Renal cortical epithelial cell (primary cell): Measurements from ENCODE around the gene REEP6. TPM values are rescaled to one million over a fixed set of nuclear protein-coding genes. Genes with fewer than 3 reads are reported as not detected.

Experiments
- DNase-seq: peaks from one replicate; pipeline ENCODE4 v3.0.0-alpha.2; 2011; ENCODE audit warnings: low read depth
- total RNA-seq: library from RNA; depleted of rRNA; stranded (reverse); fragments of >200 nt; gene quantifications from 2 replicates; pipeline ENCODE4 v1.2.3, GENCODE V29; 2014

The REEP6 gene
- total RNA-seq, 1 donor from 2014 or later = 8.7 TPM

- no peak for DNase-seq
Observed at GRCh38 chr19:1456121-1456900, 34.7 kb upstream of the REEP6 start.

GRCh38 chr19:1457031-1457739, 33.8 kb upstream of the REEP6 start:
- no peak for DNase-seq

- DNase-seq = no peak
Observed at GRCh38 chr19:1457892-1458291, 33.1 kb upstream of the REEP6 start.

DNA sequence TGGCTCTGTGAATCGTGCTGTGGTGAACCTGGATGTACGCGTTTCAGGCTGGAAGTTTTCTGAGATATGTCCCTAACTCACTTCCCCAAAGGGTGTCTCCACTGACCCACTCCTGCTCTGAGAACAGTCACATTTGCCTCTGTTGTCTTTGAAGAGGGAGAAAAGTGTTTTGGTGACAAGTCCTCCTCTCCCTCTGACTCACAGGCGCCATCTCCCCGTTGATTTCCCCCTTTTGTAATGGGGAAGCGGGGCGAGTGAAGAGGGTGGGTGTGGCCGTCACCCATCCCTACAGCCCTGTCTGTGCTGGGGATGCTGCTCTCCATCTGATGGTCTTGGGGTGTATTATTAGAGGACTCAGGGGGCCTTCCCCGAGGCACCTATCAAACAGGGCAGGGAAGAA, 31.5 kb upstream of the REEP6 start:
- no peak for DNase-seq

- DNase-seq = no peak
Observed at GRCh38 chr19:1460033-1460995, 30.7 kb upstream of the REEP6 start.

- DNase-seq = no peak
Observed at GRCh38 chr19:1461862-1462261, 29.1 kb upstream of the REEP6 start.

- peak; percentile 19 for DNase-seq
Observed at GRCh38 chr19:1465191-1466016, 25.6 kb upstream of the REEP6 start.

DNA sequence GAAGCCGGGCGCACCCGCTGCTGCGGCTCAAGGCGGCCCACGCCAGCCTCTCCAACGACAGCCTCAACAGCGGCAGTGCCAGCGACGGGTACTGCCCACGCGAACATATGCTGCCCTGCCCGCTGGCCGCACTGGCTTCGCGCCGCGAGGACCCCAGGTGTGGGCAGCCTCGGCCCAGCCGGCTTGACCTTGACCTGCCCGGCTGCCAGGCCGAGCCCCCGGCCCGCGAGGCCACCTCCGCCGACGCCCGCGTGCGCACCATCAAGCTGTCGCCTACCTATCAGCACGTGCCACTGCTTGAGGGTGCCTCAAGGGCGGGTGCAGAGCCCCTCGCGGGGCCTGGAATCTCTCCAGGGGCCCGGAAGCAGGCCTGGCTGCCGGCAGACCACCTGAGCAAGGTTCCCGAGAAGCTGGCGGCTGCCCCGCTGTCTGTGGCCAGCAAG, 24.9 kb upstream of the REEP6 start:
- no peak for DNase-seq

GRCh38 chr19:1466461-1467214, 24.3 kb upstream of the REEP6 start:
- no peak for DNase-seq

DNA sequence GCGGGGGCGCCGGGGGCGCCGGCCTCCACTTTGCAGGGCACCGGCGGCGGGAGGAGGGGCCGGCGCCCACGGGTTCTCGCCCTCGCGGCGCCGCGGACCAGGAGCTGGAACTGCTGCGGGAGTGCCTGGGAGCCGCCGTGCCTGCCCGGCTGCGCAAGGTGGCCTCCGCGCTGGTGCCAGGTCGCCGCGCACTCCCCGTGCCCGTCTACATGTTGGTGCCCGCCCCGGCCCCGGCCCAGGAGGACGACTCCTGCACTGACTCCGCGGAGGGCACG, 23.8 kb upstream of the REEP6 start:
- no peak for DNase-seq

DNA sequence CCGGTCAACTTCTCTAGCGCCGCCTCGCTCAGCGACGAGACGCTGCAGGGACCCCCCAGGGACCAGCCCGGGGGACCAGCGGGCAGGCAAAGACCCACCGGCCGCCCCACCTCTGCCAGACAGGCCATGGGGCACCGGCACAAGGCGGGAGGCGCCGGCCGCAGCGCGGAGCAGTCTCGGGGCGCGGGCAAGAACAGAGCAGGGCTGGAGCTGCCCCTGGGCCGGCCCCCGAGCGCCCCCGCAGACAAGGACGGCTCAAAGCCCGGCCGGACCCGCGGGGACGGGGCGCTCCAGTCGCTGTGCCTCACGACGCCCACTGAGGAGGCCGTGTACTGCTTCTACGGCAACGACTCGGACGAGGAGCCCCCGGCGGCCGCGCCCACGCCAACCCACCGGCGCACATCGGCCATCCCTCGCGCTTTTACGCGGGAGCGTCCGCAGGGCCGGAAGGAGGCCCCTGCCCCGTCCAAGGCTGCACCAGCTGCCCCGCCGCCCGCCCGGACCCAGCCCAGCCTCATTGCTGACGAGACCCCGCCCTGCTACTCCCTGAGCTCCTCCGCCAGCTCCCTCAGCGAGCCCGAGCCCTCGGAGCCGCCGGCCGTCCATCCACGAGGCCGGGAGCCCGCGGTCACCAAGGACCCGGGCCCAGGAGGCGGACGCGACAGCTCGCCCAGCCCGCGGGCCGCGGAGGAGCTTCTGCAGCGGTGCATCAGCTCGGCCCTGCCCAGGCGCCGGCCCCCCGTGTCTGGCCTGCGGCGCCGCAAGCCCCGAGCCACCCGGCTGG, 23.3 kb upstream of the REEP6 start:
- no peak for DNase-seq

DNA sequence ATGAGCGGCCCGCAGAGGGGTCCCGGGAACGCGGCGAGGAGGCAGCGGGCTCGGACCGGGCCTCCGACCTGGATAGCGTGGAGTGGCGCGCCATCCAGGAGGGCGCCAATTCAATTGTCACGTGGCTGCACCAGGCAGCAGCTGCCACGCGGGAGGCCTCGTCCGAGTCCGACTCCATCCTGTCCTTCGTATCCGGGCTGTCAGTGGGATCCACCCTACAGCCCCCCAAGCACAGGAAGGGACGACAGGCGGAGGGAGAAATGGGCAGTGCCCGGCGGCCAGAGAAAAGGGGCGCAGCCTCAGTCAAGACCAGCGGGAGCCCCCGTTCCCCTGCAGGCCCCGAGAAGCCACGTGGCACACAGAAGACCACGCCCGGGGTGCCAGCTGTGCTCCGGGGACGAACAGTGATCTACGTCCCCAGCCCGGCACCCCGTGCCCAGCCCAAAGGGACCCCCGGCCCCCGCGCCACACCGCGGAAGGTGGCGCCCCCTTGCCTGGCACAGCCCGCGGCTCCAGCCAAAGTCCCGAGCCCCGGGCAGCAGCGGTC, 22.6 kb upstream of the REEP6 start:
- DNase-seq = no peak

DNA sequence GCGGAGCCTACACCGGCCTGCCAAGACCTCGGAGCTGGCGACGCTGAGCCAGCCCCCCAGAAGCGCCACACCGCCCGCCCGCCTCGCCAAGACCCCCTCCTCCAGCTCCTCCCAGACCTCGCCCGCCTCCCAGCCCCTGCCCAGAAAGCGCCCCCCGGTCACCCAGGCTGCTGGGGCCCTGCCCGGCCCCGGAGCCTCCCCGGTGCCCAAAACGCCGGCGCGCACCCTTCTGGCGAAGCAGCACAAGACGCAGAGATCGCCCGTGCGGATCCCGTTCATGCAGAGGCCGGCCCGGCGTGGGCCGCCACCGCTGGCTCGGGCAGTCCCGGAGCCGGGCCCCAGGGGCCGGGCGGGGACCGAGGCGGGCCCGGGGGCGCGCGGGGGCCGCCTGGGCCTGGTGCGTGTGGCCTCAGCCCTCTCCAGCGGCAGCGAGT, 22.1 kb upstream of the REEP6 start:
- no peak for DNase-seq

GRCh38 chr19:1469255-1470054, 21.5 kb upstream of the REEP6 start:
- no peak for DNase-seq

DNA sequence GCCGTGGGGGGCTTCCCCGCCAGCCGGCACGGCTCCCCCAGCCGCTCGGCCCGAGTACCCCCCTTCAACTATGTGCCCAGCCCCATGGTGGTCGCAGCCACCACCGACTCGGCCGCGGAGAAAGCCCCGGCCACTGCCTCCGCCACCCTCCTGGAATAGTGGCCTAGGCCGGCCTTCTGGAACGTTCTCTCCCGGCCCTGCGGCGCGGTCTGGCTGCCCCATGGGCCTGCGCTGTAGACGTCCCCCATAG, 21.0 kb upstream of the REEP6 start:
- no peak for DNase-seq

GRCh38 chr19:1470305-1471009, 20.5 kb upstream of the REEP6 start:
- DNase-seq = no peak

DNA sequence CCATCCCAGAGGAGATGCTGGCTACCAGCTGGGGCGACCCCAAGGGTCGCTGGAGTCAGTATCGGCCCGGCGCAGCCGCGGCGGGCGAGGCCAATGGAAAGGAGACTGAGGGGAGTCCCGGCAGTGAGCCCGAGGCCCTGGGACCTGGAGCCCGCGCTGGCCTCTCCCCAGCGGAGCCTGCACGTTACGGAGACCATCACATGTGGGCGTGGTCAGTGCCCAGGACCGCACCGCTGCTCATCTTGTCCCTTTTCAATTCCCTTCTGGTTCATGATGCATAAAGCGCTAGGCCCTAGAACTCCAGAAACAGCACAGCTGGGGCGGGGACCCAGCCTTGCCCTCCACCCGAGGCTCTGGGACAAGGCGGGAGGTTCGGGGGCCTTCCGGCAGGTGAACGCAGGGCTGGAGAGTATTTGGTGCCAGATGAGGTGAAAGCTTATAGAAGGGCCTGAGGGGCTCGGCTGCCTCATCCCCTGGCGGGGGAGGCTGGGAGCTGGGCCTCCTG, 19.9 kb upstream of the REEP6 start:
- no peak for DNase-seq

DNA sequence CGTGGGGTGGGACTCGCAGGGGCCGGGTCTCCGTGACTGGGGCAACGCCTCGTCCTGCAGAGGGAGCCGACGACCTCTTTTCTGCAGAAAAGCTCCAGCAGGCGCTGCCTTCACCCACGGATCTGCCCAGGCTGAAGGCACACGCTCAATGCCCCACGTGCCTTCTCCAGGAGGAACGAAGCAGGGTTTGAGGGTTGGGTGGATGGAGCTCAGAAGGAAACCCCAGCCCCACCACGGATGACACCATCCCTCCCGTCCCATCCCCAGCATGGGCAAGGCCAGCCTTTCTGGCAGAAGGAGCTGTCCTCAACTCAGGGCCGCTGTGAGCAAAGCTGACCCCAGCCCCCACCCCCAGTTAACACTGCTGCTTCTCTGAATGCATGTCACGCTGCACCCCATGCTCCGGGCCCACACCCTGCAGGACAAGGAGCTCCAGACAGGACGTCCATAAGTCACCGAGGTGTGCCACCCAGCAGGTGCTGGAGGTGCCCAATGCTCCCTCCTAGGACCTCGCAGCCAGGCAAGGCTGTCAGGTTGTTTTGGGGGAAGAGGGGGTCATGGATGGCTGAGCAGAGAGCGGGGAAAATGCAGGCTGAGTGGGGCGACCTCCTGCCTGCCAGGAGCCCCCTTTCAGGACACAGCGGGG, 19.3 kb upstream of the REEP6 start:
- DNase-seq = no peak
